Activated effector memory CD4-positive, alpha-beta T cell treated with anti-CD3 and anti-CD28 coated beads, Interleukin-2, amount 50 U/mL, for 16 hours (primary cell): ENCODE data around the gene SNAPC2.

Experiments
- DNase-seq: peaks from one replicate; pipeline ENCODE4 v3.0.0-alpha.2; 2020

The SNAPC2 gene, protein sequence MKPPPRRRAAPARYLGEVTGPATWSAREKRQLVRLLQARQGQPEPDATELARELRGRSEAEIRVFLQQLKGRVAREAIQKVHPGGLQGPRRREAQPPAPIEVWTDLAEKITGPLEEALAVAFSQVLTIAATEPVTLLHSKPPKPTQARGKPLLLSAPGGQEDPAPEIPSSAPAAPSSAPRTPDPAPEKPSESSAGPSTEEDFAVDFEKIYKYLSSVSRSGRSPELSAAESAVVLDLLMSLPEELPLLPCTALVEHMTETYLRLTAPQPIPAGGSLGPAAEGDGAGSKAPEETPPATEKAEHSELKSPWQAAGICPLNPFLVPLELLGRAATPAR

DNA sequence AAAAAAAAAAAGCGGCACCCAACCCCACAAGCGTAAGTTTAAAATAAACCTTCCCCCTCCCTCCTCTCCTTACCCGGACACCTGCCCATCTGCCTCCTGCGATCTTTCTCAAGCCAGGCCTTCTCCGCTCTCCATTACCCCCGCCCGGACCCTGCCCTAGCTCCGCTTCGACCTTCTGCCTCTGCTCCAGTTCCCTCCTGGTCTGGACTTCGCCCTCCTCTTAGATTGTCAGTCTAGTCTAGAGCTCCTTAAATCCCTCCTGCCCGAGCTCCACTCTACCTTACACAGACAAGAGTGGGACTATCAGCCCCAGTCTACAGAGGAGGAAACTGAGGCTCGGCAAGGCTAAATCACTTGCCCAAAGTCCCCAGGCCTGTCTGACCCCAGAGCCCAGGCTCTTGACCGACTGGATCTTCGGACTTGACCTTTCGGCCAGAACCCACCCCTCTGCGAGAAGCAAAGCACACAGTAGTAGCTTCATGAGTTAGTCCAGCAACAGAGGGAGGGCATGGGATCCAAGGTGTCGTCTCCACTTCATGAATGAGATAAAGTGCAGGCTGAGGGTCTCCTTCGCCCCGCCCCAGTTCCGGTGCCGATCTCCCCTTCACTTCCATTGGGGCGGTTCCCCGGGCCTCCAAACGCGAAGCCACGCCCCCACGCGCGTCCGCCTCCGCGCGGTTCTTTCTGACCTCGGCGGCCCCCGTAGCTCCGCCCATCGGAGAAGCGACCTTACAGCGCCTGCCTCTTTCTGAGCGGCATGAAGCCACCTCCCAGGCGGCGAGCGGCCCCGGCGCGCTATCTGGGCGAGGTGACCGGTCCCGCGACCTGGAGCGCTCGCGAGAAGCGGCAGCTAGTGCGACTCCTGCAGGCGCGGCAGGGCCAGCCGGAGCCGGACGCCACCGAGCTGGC lies at the start of gene SNAPC2:
Gene SNAPC2 (plus strand): TSS at position 729 of the 909 bp plus-strand sequence. CDS start 29 bp downstream, at position 758.
- DNase-seq, result peak; percentile 98

GRCh38 chr19:7870571-7871436 lies 49.3 kb upstream of the SNAPC2 start:
- DNase-seq, result peak; percentile 78

GRCh38 chr19:7871437-7872305 lies 48.5 kb upstream of the SNAPC2 start:
- peak; percentile 92 for DNase-seq

- DNase-seq, result no peak
Observed at GRCh38 chr19:7872306-7873204, 47.6 kb upstream of the SNAPC2 start.

DNA sequence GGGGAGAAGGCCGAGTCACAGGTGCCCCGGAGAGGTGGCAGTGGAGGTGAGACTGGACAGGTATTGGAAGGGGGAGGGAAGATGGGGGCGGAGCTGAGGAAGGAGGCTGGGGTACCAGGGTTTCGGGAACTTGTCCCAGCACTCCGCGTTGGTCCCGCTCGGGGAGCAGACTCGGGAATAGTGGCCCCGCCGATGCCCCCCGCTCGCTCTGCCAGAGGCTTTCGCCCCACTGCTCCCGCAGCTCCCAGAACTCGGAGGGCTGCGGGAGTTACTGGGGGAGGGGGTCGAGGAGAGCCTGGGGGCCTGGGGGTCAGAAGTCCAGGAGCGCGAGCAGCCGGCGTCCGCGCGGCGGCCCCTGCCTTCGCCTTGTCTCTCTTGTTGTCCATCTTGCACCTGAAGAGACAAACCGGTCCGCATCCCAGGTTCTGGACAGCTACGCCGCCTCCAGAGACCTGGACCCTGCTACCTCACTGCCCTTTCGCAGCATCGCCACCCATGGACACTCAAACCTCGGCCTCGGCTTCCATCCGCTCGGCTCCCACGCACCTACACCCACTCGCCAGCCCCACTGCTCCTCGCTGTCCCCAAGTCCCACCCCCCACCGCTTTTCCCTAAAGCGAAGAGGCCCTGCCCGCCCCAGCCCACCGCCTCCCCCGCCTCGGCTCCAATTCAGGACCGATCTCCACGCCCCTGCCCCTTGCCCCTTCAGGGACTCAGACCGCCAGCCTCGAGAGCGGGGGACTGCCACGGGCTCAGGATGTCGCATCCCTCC lies 46.6 kb upstream of the SNAPC2 start:
- no peak for DNase-seq

DNA sequence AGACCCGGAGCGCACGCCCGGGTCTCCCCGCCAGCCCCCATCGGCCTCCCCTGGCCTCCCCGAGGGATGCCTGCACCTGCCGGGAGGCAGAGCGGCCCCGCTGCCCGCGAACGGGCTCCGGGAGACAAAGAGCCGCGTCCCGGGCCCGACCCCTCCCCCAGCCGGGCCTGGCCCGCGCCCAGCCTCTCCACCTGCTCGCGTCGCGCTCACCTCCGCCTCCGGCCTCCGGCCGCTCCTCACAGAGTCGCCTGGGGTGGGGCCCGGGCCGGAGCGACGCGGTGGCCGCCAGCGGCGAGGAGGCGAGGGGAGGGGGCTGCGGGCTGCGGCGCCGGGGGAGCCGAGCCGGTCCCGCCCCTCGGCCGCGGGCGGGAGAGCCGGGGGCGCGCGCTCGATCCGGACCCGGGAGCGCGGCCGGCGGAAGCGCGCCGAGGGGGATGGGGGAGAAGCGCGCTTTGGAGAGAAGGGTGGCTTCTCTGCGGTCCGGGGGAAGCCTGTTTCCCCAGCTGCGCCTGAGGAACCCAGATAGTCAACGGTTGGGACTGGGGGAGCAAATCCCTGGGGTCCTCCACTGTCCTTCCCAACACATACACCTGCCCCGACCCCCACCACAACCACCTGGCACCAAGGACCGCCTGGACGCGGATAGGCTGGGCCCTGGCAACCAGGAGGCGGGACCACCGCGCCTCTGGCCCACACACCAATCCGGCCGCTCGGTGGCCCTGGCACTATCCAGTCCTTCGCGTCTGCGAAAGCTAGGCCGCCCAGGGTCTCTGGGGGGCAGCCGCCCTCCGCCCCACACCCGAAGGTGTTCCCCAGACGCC lies 45.9 kb upstream of the SNAPC2 start, which contains the start of gene PRR36:
Gene PRR36 (minus strand): TSS at position 315 of the 821 bp plus-strand sequence. CDS start 701 bp downstream, outside the sequence.
- DNase-seq, result no peak

GRCh38 chr19:7874897-7875273 lies 45.3 kb upstream of the SNAPC2 start:
- no peak for DNase-seq

- no peak for DNase-seq
Observed at GRCh38 chr19:7877249-7877836, 42.8 kb upstream of the SNAPC2 start.

DNA sequence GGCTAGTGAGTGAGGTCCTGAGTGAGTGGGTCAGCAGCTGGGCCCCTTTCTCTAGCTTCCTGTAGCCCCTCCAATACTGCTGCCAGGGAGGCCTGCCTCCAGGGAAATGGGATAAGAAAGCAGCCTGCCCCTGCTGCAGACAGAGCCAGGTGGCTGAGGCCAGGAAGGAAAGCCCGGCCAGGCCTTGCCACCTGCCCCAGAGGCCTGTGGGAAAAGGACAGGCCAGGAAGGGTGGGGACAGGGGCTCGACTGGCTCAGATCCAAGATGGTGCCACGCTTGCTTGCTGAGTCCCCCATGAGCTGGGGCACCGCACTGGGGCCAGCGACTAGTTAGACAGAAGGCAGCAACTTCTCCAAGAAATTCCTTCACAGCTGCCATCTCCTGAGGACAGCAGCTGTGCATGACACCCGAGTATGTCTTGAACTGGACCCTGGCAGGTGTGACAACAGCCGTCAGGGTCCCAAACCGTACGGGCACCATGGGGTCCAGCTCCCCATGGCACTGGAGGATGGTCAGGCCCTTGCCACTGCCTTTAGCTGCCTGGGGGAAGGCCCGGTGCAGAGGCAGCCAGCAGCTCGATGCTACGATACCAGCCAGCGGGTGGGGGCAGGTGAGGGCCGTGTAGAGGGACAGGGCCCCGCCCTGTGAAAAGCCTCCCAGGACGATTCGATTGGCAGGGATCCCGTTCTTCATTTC lies 40.9 kb upstream of the SNAPC2 start:
- DNase-seq, result no peak

- DNase-seq, result no peak
Observed at GRCh38 chr19:7879836-7880235, 40.3 kb upstream of the SNAPC2 start.

DNA sequence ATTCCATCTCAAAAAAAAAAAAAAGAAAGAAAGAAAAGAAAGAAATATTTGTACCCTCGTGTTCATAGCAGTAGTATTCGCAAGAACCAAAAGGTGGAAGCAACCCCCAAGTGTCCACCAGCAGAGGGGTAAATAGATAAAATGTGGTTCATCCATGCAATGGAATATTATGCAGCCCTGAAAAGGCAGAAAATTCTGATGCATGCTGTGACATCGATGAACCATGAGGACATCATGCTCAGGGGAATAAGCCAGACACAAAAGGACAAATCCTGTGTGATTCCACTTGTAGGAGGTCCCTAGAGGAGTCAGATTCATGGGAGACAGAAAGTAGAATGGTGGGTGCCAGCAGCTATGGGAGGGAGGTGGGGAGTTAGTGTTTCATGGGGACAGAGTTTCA lies 38.2 kb upstream of the SNAPC2 start:
- DNase-seq, result no peak

DNA sequence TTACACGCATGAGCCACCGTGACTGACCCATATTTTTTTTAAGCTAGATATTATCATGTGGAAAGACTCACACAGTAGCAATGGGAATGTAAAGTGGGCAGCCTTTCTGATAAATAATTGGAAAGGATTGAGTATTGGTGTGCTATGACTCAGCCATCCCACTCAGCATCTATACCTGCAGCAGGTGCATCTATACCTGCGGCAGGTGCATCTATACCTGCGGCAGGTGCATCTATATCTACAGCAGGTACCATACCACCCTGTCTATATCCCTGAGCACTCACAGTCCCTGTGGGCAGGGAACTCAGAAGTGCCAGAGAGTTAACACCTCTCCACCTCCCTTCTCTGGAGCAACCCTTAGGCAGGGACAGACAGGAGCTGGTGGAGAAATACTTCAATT lies 37.0 kb upstream of the SNAPC2 start:
- no peak for DNase-seq

DNA sequence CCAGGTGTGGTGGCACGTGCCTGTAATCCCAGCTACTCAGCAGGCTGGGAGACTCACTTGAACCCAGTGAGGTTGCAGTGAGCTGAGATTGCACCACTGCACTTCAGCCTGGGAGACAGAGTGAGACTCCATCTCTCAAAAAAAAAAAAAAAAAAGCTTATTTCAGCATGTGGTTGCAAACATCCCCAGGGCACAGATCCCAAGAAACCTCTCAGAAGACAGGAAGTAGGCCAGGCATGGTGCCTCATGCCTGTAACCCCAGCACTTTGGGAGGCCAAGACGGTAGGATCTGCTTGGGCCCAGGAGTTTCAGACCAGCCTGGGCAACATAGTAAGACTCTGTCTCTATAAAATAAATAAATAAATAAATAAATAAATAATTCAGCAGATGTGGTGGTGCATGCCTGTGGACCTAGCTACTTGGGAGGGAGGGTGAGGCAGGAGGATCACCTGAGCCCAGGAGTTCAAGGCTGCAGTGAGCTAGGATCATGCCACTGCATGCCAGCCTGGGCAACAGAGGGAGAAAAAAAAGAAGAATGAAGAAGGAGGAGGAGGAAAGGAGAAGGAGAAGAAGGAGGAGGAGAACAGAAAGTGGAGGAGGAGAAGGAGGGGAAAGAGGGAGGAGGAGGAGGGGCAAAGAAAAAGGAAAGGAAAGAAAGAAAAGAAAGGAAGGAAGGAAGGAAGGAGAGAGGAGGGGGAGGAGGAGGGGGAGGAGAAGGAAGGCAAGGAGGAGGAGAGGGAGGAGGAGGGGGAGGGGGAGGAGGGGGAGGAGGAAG lies 36.2 kb upstream of the SNAPC2 start:
- no peak for DNase-seq

DNA sequence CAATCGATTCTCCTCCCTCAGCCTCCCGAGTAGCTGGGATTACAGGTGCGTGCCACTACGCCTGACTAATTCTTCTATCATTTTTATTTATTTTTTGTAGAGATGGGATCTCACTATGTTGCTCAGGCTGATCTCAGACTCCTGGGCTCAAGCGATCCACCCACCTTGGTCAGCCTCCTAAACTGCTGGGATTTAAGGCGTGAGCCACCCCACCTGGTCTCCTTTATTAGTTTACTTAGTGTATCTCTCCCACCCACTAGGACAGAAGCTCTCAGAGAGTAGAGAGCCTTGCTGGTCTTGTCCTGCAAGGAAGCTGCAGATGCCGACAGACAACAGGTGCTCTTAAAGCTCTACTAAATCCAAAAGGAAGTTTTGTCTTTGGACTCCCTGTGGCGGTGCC lies 34.3 kb upstream of the SNAPC2 start:
- no peak for DNase-seq

DNA sequence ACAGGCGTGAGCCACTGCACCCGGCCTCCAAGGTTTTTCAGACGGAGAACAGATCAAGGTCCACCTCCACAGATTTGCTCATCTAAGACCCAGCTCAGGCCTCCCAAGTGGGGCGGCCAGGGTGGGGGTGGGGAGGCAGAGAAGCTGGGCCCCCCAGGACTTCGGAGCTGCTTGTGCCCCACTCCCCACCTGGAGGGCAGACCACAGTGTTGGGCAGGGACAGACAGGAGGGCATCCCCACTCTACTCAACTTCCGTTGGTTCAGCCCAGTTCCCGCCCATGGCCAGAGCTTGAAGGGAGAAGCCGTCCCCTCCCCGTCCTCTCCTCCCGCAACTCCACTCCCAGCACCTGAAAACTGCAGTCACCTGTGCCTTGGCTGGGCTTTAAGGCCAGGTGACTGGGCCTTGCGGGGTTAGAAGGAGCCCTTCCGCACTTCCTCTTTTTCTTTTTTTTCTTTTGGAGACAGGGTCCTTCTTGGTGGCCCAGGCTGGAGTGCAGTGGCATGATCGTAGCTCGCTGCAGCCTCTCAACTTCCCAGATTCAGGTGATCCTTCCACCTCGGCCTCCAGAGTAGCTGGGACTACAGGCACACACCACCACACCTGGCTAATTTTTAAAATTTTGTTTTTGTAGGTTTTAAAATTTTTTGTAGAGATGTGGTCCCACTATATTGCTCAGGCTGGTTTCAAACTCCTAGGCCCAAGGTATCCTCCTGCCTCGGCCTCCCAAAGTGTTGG lies 32.6 kb upstream of the SNAPC2 start:
- no peak for DNase-seq

DNA sequence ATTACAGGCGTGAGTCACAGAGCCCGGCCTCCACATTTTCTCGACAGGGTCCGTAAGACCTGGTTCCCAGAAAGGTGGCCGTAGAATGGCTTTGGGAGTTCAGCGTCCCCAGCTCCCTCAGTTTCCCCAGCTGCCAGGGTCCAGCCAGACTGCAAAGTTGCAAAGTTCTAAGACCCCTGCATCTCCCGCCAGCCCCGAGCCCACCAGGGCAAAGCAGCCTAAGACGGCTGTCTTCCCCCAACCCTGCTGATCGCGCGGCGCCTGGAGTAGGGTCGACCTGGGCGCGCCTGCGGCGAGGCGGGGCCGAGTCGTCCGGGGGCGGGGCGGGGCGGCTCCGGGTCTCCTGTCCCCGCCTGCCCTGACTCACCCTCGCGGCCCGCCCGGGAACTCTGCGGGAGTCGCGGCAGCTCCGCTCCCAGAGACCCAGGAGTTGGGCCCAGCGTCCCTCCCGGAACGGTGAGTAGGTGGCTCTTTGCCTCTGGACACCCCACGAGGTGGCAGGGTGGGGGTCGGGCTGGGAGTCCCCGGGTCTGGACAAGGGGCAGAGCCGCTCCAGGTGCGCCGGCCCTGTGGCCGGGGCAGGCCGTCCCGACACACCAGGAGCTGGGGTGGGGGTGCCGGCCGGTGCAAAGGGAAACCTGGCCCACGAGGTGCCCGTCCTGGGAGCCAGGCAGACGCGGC lies 31.9 kb upstream of the SNAPC2 start, which contains the start of gene LRRC8E:
Gene LRRC8E (plus strand): TSS at position 366 of the 681 bp plus-strand sequence. CDS start 7,094 bp downstream, outside the sequence.
- peak; percentile 76 for DNase-seq
